NCI-H2107 treated with DMSO at 0.1 percent for 48 hours (cell line): ENCODE data around the gene NKG7.

Source experiments
- DNase-seq: peaks from one replicate; lab custom pipeline; 2025; ENCODE audit not compliant: unreplicated experiment; lab: John Stamatoyannopoulos, UW

Gene NKG7

GRCh38 chr19:51364200-51365106, 8.0 kb downstream of the NKG7 start:
- DNase-seq = no peak

GRCh38 chr19:51361239-51361638, 11.2 kb downstream of the NKG7 start:
- no peak for DNase-seq

GRCh38 chr19:51359294-51359693, 13.2 kb downstream of the NKG7 start:
- no peak for DNase-seq

GRCh38 chr19:51357952-51358351, 14.5 kb downstream of the NKG7 start:
- no peak for DNase-seq

- DNase-seq = no peak
These were observed 16.2 kb downstream of the NKG7 start for GRCh38 chr19:51356159-51356801.

GRCh38 chr19:51354742-51355148, 17.7 kb downstream of the NKG7 start:
- DNase-seq = no peak

GRCh38 chr19:51354103-51354741, 18.2 kb downstream of the NKG7 start:
- DNase-seq = no peak

GRCh38 chr19:51352783-51353360, 19.6 kb downstream of the NKG7 start:
- no peak for DNase-seq

- DNase-seq = no peak
These were observed 21.0 kb downstream of the NKG7 start for GRCh38 chr19:51351266-51351990.

- DNase-seq = no peak
These were observed 25.1 kb downstream of the NKG7 start for GRCh38 chr19:51347209-51347928.

GRCh38 chr19:51346742-51347141, 25.7 kb downstream of the NKG7 start:
- DNase-seq = no peak

GRCh38 chr19:51345076-51345620, 27.3 kb downstream of the NKG7 start:
- no peak for DNase-seq

GRCh38 chr19:51342631-51343569, 29.6 kb downstream of the NKG7 start:
- DNase-seq = no peak

- DNase-seq = no peak
These were observed 30.4 kb downstream of the NKG7 start, which contains the start of gene VSIG10L for GRCh38 chr19:51341976-51342580. Gene VSIG10L (minus strand): TSS chr19:51342139. CDS start chr19:51342124, 15 bp downstream.

- DNase-seq = no peak
These were observed 31.4 kb downstream of the NKG7 start for GRCh38 chr19:51341066-51341465.

GRCh38 chr19:51339687-51340656, 32.5 kb downstream of the NKG7 start:
- peak; percentile 8 for DNase-seq

GRCh38 chr19:51339313-51339686, 33.2 kb downstream of the NKG7 start:
- no peak for DNase-seq
